LNCaP clone FGC (cell line): Measurements from ENCODE around the gene ZBTB20.

Experiments
- DNase-seq: peaks from one replicate; pipeline ENCODE4 v3.0.0-alpha.2; 2011; ENCODE audit warnings: low read depth
- H3K4me3 ChIP-seq: 2 replicates; pipeline ENCODE4 v1.5.1; 2011; ENCODE audit warnings: mild to moderate bottlenecking, low read depth, low read length, control low read depth
- TF ChIP-seq, protein P1 (sequence below): IDR thresholded peaks from 2 replicates; pipeline ENCODE4 v1.5.1; 2012; ENCODE audit warnings: mild to moderate bottlenecking; ENCODE audit not compliant: control insufficient read depth, insufficient read depth; ENCODE audit errors: extremely low read depth

ZBTB20 gene

DNA sequence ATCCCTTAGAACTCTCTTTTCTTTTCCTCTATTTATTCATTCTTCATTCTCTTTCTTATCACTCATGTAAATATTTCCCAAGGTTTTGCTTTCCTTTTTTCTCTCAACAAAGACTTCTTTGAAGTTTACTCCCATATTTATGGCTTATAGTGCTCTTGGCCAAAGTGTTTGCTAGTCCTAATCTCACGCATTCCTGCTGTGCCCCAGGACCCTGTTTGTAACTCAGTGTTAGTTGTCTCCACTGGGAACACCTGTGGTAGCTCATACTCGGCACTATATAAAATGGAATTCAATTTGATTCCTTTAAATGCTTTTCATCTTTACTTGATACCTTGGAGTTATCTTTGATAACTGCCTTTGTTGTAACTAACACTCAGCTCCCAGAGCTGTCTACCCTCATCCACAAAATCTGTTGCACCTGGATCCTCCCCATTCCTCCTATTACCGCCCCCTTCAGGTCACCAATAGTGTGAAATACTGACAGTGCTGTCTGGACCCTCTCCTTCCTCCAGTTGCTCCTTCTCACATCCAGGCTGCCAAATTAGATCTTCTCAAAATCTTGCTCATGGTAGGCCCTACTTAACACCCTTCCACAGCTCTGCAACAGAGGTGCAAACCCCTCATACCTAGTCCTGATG lies 776.4 kb downstream of the ZBTB20 start:
- no peak overlapping the region for H3K4me3 ChIP-seq
- DNase-seq, result no peak
- TF ChIP-seq, protein P1, sequence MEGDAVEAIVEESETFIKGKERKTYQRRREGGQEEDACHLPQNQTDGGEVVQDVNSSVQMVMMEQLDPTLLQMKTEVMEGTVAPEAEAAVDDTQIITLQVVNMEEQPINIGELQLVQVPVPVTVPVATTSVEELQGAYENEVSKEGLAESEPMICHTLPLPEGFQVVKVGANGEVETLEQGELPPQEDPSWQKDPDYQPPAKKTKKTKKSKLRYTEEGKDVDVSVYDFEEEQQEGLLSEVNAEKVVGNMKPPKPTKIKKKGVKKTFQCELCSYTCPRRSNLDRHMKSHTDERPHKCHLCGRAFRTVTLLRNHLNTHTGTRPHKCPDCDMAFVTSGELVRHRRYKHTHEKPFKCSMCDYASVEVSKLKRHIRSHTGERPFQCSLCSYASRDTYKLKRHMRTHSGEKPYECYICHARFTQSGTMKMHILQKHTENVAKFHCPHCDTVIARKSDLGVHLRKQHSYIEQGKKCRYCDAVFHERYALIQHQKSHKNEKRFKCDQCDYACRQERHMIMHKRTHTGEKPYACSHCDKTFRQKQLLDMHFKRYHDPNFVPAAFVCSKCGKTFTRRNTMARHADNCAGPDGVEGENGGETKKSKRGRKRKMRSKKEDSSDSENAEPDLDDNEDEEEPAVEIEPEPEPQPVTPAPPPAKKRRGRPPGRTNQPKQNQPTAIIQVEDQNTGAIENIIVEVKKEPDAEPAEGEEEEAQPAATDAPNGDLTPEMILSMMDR, result peak; percentile 16; the same call in 1 of the 2 replicates

DNA sequence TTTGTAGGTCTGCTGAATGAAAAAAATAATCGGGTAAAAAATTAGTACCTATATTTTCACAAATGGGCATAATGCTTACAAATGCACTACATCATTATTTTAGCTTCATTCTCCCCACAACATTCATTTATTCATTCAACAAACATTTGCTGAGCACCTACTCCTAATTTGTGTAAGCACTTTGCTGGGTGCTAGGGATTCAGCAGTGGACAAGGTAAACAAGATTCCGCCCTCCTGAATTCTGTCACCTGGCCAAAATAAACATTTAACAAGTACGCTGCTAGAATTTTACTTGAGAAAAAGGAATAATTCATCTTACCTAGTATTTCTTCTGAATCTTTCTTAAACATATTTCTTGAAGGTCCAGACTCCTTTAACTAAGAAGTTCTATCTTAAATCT lies 781.2 kb downstream of the ZBTB20 start:
- TF ChIP-seq, protein P1, result no peak

DNA sequence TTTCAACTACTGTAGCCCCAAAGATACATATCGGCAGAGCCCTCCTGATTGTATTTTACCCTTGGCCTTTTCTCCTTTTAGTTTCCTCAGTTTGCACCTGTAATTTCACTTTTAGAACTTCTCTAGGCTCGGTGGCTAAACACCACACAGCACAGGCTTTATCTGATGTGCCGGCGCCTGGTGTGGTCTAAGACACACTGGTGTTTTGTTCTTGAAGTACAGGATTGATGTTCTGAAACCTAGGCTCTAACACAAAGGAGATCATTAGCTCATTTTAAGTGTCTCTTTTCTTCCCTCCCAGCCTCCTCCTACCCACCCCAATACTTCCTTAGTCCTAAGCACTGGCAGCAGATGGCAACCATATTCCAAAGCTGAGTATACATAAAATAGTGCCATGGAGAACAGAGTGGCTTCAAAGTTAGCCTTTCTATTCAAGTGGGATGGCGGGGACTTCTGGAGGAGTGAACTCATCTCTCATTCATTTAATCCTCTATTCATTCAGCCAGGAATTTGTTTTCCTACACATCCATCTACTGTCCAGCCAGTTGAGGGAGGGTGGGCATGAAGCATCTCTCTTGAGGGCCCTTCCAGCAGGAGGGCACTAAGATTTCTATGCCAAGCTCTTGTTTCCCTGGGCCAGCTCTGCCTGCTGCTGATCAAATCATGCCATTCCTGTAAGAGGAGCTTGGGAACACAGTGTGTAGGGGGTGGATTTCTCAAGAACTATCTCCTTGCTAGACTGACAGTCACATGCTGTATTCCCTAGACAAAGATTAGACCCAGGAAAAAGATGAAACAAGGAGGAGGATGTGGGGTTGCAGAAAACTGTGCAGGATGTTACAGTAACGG lies 782.1 kb downstream of the ZBTB20 start:
- no peak overlapping the region for H3K4me3 ChIP-seq
- TF ChIP-seq, protein P1, result no peak
- DNase-seq, result no peak

More for the DNA sequence above, 781.2 kb downstream of the ZBTB20 start:
- no peak overlapping the region for H3K4me3 ChIP-seq
- peak; percentile 21 for DNase-seq

DNA sequence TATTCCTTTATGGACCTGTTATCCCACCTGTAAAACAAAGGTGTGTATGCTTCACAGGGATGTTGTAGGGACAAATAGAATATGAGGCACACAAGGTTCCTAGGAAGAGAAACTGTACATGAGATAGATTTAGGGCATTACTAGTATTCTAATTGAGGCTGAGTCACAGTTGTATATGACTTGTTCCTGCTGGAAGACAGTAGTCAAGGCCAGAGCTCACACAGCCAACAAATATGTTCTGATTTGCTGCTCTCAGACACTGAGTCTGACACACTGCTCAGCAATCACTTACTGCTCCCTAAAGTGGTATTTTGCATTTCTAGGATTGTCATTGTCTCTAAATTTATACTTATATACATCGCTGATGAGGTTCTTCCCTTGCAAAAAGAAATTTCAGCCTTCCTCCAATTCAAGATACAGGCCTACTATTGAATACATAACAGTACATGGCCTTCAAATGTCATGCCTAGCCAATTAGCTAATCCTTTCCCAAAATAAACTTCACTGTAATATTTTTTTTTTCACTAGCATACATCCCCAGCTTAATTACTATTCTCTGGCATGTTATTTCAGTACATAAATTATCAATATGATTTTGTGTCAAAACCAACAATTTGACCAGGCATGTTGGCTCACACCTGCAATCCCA lies 783.4 kb downstream of the ZBTB20 start:
- no peak for DNase-seq
- H3K4me3 ChIP-seq, result no peak overlapping the region
- TF ChIP-seq, protein P1, result no peak

DNA sequence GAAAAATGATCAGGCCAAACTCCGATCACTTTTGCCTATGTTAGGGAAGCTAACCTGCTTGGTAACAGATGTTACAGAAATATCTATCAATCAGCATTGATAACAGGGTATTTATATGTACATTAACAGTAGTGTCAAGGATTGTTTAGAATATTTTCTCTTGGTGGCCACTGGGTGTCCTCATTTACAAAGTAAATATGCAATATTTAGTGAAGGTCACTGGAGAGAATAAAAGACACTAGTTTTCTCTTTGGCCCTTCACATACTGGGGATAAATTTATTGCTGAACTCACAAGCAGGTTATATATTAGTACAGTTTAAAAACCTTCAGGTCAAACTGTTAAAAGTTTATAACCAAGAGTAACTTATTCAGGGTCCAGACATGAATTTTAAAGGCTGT lies 784.3 kb downstream of the ZBTB20 start:
- no peak for DNase-seq

DNA sequence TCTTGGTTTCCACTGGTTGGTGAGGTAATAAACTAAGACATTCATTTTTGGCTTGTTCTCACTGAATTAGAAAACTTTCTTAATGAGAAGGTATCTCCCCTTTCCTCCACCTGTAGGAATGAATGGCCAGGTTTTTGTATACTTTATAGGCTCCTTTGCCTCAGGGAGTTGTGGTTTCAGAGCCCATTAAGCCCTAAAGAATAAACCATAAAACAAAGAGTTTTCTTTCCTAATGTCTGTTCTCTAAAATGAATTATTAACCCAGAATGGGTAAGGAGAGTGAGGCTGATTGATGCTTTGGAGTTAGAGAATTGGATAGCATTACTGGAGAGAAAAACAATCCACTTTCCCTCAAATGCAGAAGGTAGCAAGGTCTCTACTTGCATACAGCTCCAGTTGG lies 785.7 kb downstream of the ZBTB20 start:
- TF ChIP-seq, protein P1, result no peak
- no peak overlapping the region for H3K4me3 ChIP-seq
- no peak for DNase-seq

More for the DNA sequence above, 784.3 kb downstream of the ZBTB20 start:
- no peak overlapping the region for H3K4me3 ChIP-seq
- TF ChIP-seq, protein P1, result peak; percentile 71
